Spleen (tissue), 11 donors: Measurements from ENCODE around the gene OR1F1. TPM values are rescaled to one million over a fixed set of nuclear protein-coding genes. Genes with fewer than 3 reads are reported as not detected.

Source experiments
- DNase-seq: peaks from one replicate; pipeline ENCODE4 v3.0.0-alpha.2; 2020
- H3K27ac ChIP-seq, 8 donors: fragments of 200-600 bp; sonication (generic) in 7 of 8; 1 replicate in 4 of 8; 2 replicates in 4 of 8; pipeline versions ENCODE4 v1.5.0 to v1.8.0; 2016 to 2021; ENCODE audit warnings: inconsistent platforms in 4 of 8, mild to moderate bottlenecking in 4 of 8, moderate library complexity in 1 of 8
- H3K27me3 ChIP-seq, 7 donors: fragments of 200-600 bp; sonication (generic) in 6 of 7; replicated peaks in 1 of 7; 1 replicate in 4 of 7; 2 replicates in 3 of 7; pipeline versions ENCODE4 v1.5.0 to v1.8.0; 2016 to 2021; ENCODE audit warnings: inconsistent platforms in 3 of 7, mild to moderate bottlenecking in 1 of 7
- H3K36me3 ChIP-seq, 6 donors: fragments of 200-600 bp; sonication (generic) in 5 of 6; 1 replicate in 4 of 6; 2 replicates in 2 of 6; pipeline versions ENCODE4 v1.5.0 to v1.8.0; 2016 to 2021; ENCODE audit warnings: inconsistent platforms in 2 of 6
- H3K4me1 ChIP-seq, 6 donors: fragments of 200-600 bp; sonication (generic) in 5 of 6; 1 replicate in 3 of 6; 2 replicates in 3 of 6; pipeline versions ENCODE4 v1.5.0 to v1.8.0; 2016 to 2021; ENCODE audit warnings: inconsistent platforms in 3 of 6
- H3K4me3 ChIP-seq, 8 donors: fragments of 200-600 bp; sonication (generic) in 7 of 8; 1 replicate in 4 of 8; 2 replicates in 4 of 8; pipeline versions ENCODE4 v1.5.0 to v1.8.0; 2016 to 2021; ENCODE audit warnings: inconsistent platforms in 4 of 8, mild to moderate bottlenecking in 4 of 8, moderate library complexity in 2 of 8
- H3K9me3 ChIP-seq, 8 donors: fragments of 200-600 bp; sonication (generic) in 7 of 8; 1 replicate in 4 of 8; 2 replicates in 4 of 8; pipeline versions ENCODE4 v1.5.0 to v1.8.0; 2016 to 2021; ENCODE audit warnings: inconsistent platforms in 4 of 8
- POLR2A ChIP-seq, 3 donors: fragments of 450-650 bp; IDR thresholded peaks; one replicate each; pipeline ENCODE4 v1.5.1; 2017; ENCODE audit warnings: antibody characterized with exemption in 3 of 3, mild to moderate bottlenecking in 1 of 3
- POLR2AphosphoS5 ChIP-seq, 3 donors: sonication (generic); formaldehyde crosslinking; IDR thresholded peaks; one replicate each; pipeline ENCODE4 v1.5.1; 2017; ENCODE audit warnings: antibody characterized with exemption in 3 of 3
- WGBS, 5 donors: extraction: QIAGEN DNeasy Blood & Tissue Kit in 3 of 5; methylation state at CpG; one replicate each; pipeline versions ENCODE4 v1.1.5 to v1.1.7; 2013 to 2018; 5-methylcytosine and 5-hydroxymethylcytosine counted together
- intact Hi-C: fragments of 100-400 bp; cut with DNase I; formaldehyde crosslinking; loops from one replicate; pipeline ENCODE4 v1.15.0; 2023; ENCODE audit warnings: low total_unique reads
- polyA plus RNA-seq, 3 donors: library from polyadenylated mRNA; stranded (reverse); fragments of 200-250 nt; gene quantifications; one replicate each; pipeline ENCODE4 v1.2.1, GENCODE V29; 2013
- total RNA-seq, 7 donors: library from RNA; depleted of rRNA in 3 of 7; stranded (reverse); fragments of >200 nt in 3 of 7; fragmentation: NEBNext Ultra II Directional in 4 of 7; extraction: Animal tissue kit (Norgen Biotek cat#: 25700) in 4 of 7; gene quantifications; one replicate each; pipeline versions ENCODE4 v1.1.0 to v1.2.1, GENCODE V29; 2016 to 2021
- TF ChIP-seq, protein P1 (sequence below), 11 experiments: fragments of 200-600 bp in 7 of 11; fragments of 450-650 bp in 4 of 11; sonication (generic) in 4 of 11; IDR thresholded peaks in 8 of 11; conservative IDR thresholded peaks in 3 of 11; 1 replicate in 7 of 11; 2 replicates in 4 of 11; pipeline versions ENCODE4 v1.4.0 to v1.8.0; 2016 to 2021; ENCODE audit warnings: antibody characterized with exemption in 11 of 11, inconsistent platforms in 4 of 11, mild to moderate bottlenecking in 1 of 11
- donor health status: healthy with polysubstance abuse.
- donor health status: DM: no; HTN: no; CAD: no; lungs with moderate emphysema.
- donor health status: DM: no; HTN: no; CAD: no.
- donor health status: Bipolar disorder and iron deficiency.
- donor health status: healthy.
- donor health status: DM: no; HTN: no; CAD: no.
- donor health status: DM: yes; HTN: yes; CAD: no.

OR1F1 gene
- total and polyA plus RNA-seq, 10 donors: not detected

DNA sequence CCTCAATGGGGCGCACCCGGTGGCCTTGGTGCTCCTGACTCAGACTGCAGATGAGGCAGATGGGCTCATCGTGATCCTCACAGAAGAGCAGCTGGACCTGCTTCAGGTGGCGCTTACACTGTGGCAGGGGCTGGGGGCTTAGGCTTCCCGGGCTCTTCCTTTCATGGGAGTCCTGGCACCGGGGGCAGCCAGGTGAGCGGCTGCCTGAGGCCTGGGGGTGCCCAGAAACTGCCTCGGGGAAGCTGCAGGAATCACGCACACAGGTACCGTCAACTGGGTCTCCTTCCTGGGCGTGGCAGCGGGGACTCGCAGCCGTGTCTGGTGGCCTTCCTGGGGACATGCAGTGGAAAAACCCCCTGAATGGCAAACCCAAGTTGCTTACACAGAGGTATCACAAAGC, 61.4 kb downstream of the OR1F1 start:
- peaks cover 0 to 14% (median 0%) of the 10 kb centered on the region in 7 donors for H3K27me3 ChIP-seq
- WGBS, 5 donors: 75 to 87% (median 83%) methylated on average over 9 to 14 of the region's 14 CpGs
- TF ChIP-seq, protein P1, sequence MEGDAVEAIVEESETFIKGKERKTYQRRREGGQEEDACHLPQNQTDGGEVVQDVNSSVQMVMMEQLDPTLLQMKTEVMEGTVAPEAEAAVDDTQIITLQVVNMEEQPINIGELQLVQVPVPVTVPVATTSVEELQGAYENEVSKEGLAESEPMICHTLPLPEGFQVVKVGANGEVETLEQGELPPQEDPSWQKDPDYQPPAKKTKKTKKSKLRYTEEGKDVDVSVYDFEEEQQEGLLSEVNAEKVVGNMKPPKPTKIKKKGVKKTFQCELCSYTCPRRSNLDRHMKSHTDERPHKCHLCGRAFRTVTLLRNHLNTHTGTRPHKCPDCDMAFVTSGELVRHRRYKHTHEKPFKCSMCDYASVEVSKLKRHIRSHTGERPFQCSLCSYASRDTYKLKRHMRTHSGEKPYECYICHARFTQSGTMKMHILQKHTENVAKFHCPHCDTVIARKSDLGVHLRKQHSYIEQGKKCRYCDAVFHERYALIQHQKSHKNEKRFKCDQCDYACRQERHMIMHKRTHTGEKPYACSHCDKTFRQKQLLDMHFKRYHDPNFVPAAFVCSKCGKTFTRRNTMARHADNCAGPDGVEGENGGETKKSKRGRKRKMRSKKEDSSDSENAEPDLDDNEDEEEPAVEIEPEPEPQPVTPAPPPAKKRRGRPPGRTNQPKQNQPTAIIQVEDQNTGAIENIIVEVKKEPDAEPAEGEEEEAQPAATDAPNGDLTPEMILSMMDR (IDR thresholded peaks at IDR 0.05 in 8 of 11, conservative IDR thresholded peaks at IDR 0.05 in 3 of 11): no peak
- TF ChIP-seq POLR2AphosphoS5 (IDR thresholded peaks at IDR 0.05): peak in 1 of 3 donors; percentile 23
- peak; percentile 44 for DNase-seq
- no peak overlapping the region for H3K27ac ChIP-seq
- peaks cover 0 to 28% (median 0%) of the 10 kb centered on the region in 6 donors for H3K4me1 ChIP-seq
- peaks cover 0 to 99% (median 0%) of the 10 kb centered on the region in 6 donors for H3K36me3 ChIP-seq
- no peaks in the 10 kb centered on the region for H3K9me3 ChIP-seq
- H3K4me3 ChIP-seq: no peak overlapping the region
- intact Hi-C loops: no loop called here

DNA sequence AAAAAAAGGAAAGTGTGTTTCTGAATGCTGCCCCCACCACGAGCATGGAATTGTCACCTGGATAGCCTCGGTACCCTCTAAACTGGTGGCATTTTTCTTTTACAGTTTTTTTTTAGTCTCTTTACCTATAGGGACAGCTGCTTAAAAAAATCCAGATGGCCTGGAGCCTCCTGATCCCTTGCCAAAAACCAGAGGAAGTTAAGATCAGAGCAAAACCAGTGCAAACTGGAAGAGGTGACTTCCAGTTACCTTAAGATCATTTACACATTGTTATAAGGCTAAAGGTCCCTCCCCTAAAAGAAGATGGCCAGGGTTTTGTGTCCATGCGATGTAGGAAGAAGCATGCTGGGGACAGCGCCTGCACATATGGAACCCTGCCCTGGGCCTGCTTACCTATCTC, 65.0 kb downstream of the OR1F1 start:
- Histone ChIP-seq H3K9me3 (no peaks in the 10 kb centered on the region), H3K27ac (peak overlapping the region in 1 of 8 donors; percentile 13), H3K36me3 (peaks cover 0 to 70% (median 0%) of the 10 kb centered on the region in 6 donors), H3K4me1 (peaks cover 0 to 50% (median 0%) of the 10 kb centered on the region in 6 donors), H3K4me3 (peak overlapping the region in 2 of 8 donors; percentile 17 to 48), H3K27me3 (peaks cover 0 to 30% (median 0%) of the 10 kb centered on the region in 7 donors)
- 76 to 92% (median 83%) methylated on average over 4 of the region's 4 CpGs for WGBS, 5 donors
- TF ChIP-seq POLR2AphosphoS5 (IDR thresholded peaks at IDR 0.05) (no peak), POLR2A (IDR thresholded peaks at IDR 0.05) (no peak)
- TF ChIP-seq, protein P1 (IDR thresholded peaks at IDR 0.05 in 8 of 11, conservative IDR thresholded peaks at IDR 0.05 in 3 of 11): no peak
- intact Hi-C loops: no loop called here
- DNase-seq: no peak

DNA sequence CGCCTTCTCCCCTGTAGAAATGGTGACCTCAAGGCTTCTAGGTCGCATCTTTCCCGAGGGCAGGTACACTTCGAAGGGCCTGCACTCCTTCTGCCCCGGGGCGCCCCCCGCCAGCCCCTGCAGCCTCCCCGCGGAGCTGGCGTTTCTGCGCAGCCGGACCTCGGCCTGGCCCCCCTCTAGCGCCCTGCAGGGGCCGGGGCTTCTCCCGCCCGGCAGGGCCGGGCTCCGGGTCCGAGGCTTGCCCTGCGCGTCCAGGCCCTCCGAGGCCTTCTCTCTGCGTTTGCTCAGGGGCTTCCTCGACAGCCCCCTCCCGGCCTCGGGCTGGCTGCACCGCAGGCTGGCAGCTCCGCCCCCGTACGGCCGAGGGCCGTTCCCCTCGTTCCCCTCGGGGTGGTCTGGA, 66.3 kb downstream of the OR1F1 start:
- H3K4me1 ChIP-seq: peaks cover 0 to 58% (median 0%) of the 10 kb centered on the region in 6 donors
- no peak for DNase-seq

More for the DNA sequence above, 66.3 kb downstream of the OR1F1 start:
- TF ChIP-seq POLR2AphosphoS5 (IDR thresholded peaks at IDR 0.05) (no peak), POLR2A (IDR thresholded peaks at IDR 0.05) (no peak)
- TF ChIP-seq, protein P1 (IDR thresholded peaks at IDR 0.05 in 8 of 11, conservative IDR thresholded peaks at IDR 0.05 in 3 of 11): no peak
- Histone ChIP-seq H3K36me3 (peaks cover 0 to 56% (median 0%) of the 10 kb centered on the region in 6 donors), H3K4me3 (peak overlapping the region in 3 of 8 donors; percentile 42 to 60 (median 48)), H3K27me3 (peaks cover 0 to 36% (median 0%) of the 10 kb centered on the region in 7 donors), H3K27ac (no peak overlapping the region), H3K9me3 (no peaks in the 10 kb centered on the region)
- 50 to 64% (median 52%) methylated on average over 29 to 35 of the region's 35 CpGs for WGBS, 5 donors
- intact Hi-C loops: no loop called here

Other genes starting within 250 kb of the OR1F1 start
- gene KREMEN2, start 223.9 kb upstream of the OR1F1 start, total RNA-seq: 1 to 10 TPM in 1 of 7 donors, under 1 TPM in 1, not detected in 5; 0.40 to 1.0 TPM
- 1 to 10 TPM in 1 of 3 donors, under 1 TPM in 2; 0.41 to 1.2 (median 0.42) TPM for gene KREMEN2, start 223.9 kb upstream of the OR1F1 start, polyA plus RNA-seq
- gene PAQR4, start 218.9 kb upstream of the OR1F1 start, total RNA-seq: 1 to 10 TPM; 3.3 to 9.0 (median 6.4) TPM
- gene PAQR4, start 218.9 kb upstream of the OR1F1 start, polyA plus RNA-seq: 1 to 10 TPM; 2.1 to 7.1 (median 6.3) TPM
- gene PKMYT1, start 207.8 kb upstream of the OR1F1 start, total RNA-seq: 1 to 10 TPM; 3.3 to 9.6 (median 5.6) TPM
- gene PKMYT1, start 207.8 kb upstream of the OR1F1 start, polyA plus RNA-seq: 10 to 100 TPM in 1 of 3 donors, 1 to 10 TPM in 2; 3.9 to 11.3 (median 6.8) TPM
- 1 to 10 TPM in 2 of 7 donors, under 1 TPM in 5; 0.24 to 1.7 (median 0.56) TPM for gene CLDN9, start 175.3 kb upstream of the OR1F1 start, total RNA-seq
- gene CLDN9, start 175.3 kb upstream of the OR1F1 start, polyA plus RNA-seq: under 1 TPM; 0.06 to 0.37 (median 0.16) TPM
- not detected for gene CLDN6, start 170.0 kb upstream of the OR1F1 start, total RNA-seq
- gene CLDN6, start 170.0 kb upstream of the OR1F1 start, polyA plus RNA-seq: not detected
- 10 to 100 TPM in 3 of 7 donors, 1 to 10 TPM in 4; 2.0 to 26.1 (median 7.5) TPM for gene TNFRSF12A, start 167.8 kb upstream of the OR1F1 start, total RNA-seq
- 10 to 100 TPM in 1 of 3 donors, 1 to 10 TPM in 2; 7.7 to 16.5 (median 8.3) TPM for gene TNFRSF12A, start 167.8 kb upstream of the OR1F1 start, polyA plus RNA-seq
- gene HCFC1R1, start 164.3 kb upstream of the OR1F1 start, total RNA-seq: 10 to 100 TPM; 15.5 to 30.8 (median 21.6) TPM
- 10 to 100 TPM; 60.5 to 74.5 (median 62.8) TPM for gene HCFC1R1, start 164.3 kb upstream of the OR1F1 start, polyA plus RNA-seq
- 10 to 100 TPM; 19.3 to 30.4 (median 26.3) TPM for gene THOC6, start 164.2 kb upstream of the OR1F1 start, total RNA-seq
- gene THOC6, start 164.2 kb upstream of the OR1F1 start, polyA plus RNA-seq: 10 to 100 TPM; 40.7 to 57.2 (median 41.0) TPM
- under 1 TPM in 4 of 7 donors, not detected in 3; 0.30 to 0.77 (median 0.32) TPM for gene BICDL2, start 151.3 kb upstream of the OR1F1 start, total RNA-seq
- under 1 TPM; 0.03 to 0.22 (median 0.15) TPM for gene BICDL2, start 151.3 kb upstream of the OR1F1 start, polyA plus RNA-seq
- gene MMP25, start 141.6 kb upstream of the OR1F1 start, total RNA-seq: 100 to 1,000 TPM in 4 of 7 donors, 10 to 100 TPM in 3; 24.3 to 282 (median 113) TPM
- 10 to 100 TPM in 2 of 3 donors, 1 to 10 TPM in 1; 2.7 to 45.0 (median 41.9) TPM for gene MMP25, start 141.6 kb upstream of the OR1F1 start, polyA plus RNA-seq
- gene IL32, start 122.6 kb upstream of the OR1F1 start, total RNA-seq: 100 to 1,000 TPM; 171 to 414 (median 309) TPM
- gene IL32, start 122.6 kb upstream of the OR1F1 start, polyA plus RNA-seq: 100 to 1,000 TPM; 256 to 624 (median 277) TPM
- under 1 TPM in 1 of 7 donors, not detected in 6; 0.85 TPM for gene ZSCAN10, start 88.9 kb upstream of the OR1F1 start, total RNA-seq
- gene ZSCAN10, start 88.9 kb upstream of the OR1F1 start, polyA plus RNA-seq: under 1 TPM in 2 of 3 donors, not detected in 1; 0.02 to 0.06 TPM
- 10 to 100 TPM in 1 of 7 donors, 1 to 10 TPM in 6; 4.1 to 10.4 (median 5.3) TPM for gene ZNF205, start 75.6 kb upstream of the OR1F1 start, total RNA-seq
- gene ZNF205, start 75.6 kb upstream of the OR1F1 start, polyA plus RNA-seq: 10 to 100 TPM in 1 of 3 donors, 1 to 10 TPM in 2; 3.5 to 14.2 (median 6.9) TPM
- 10 to 100 TPM in 1 of 7 donors, 1 to 10 TPM in 6; 6.8 to 11.4 (median 7.9) TPM for gene ZNF213, start 53.2 kb upstream of the OR1F1 start, total RNA-seq
- 1 to 10 TPM; 2.4 to 5.9 (median 2.9) TPM for gene ZNF213, start 53.2 kb upstream of the OR1F1 start, polyA plus RNA-seq
- gene ZNF200, start 47.0 kb downstream of the OR1F1 start, total RNA-seq: 10 to 100 TPM; 14.2 to 24.4 (median 15.4) TPM
- 1 to 10 TPM; 4.2 to 6.3 (median 4.8) TPM for gene ZNF200, start 47.0 kb downstream of the OR1F1 start, polyA plus RNA-seq
- 10 to 100 TPM; 14.9 to 61.1 (median 28.0) TPM for gene MEFV, start 68.4 kb downstream of the OR1F1 start, total RNA-seq
- 1 to 10 TPM in 2 of 3 donors, under 1 TPM in 1; 0.39 to 3.7 (median 1.2) TPM for gene MEFV, start 68.4 kb downstream of the OR1F1 start, polyA plus RNA-seq
- gene ZNF263, start 95.3 kb downstream of the OR1F1 start, total RNA-seq: 10 to 100 TPM; 27.8 to 51.9 (median 39.1) TPM
- gene ZNF263, start 95.3 kb downstream of the OR1F1 start, polyA plus RNA-seq: 10 to 100 TPM; 16.0 to 21.6 (median 19.8) TPM
- 10 to 100 TPM in 2 of 7 donors, 1 to 10 TPM in 5; 5.8 to 12.0 (median 9.2) TPM for gene TIGD7, start 117.2 kb downstream of the OR1F1 start, total RNA-seq
- gene TIGD7, start 117.2 kb downstream of the OR1F1 start, polyA plus RNA-seq: 1 to 10 TPM; 3.6 to 3.8 (median 3.7) TPM
- 10 to 100 TPM; 29.7 to 48.2 (median 42.5) TPM for gene ZNF75A, start 117.3 kb downstream of the OR1F1 start, total RNA-seq
- 10 to 100 TPM; 17.1 to 30.1 (median 24.2) TPM for gene ZNF75A, start 117.3 kb downstream of the OR1F1 start, polyA plus RNA-seq
- gene OR2C1, start 167.7 kb downstream of the OR1F1 start, total RNA-seq: under 1 TPM in 3 of 7 donors, not detected in 4; 0.33 to 0.60 (median 0.37) TPM
- under 1 TPM in 2 of 3 donors, not detected in 1; 0.08 to 0.22 TPM for gene OR2C1, start 167.7 kb downstream of the OR1F1 start, polyA plus RNA-seq
- 10 to 100 TPM; 11.4 to 20.7 (median 17.4) TPM for gene ZSCAN32, start 212.8 kb downstream of the OR1F1 start, total RNA-seq
- gene ZSCAN32, start 212.8 kb downstream of the OR1F1 start, polyA plus RNA-seq: 1 to 10 TPM; 8.5 to 9.8 (median 9.7) TPM
- gene ZNF174, start 213.0 kb downstream of the OR1F1 start, total RNA-seq: 10 to 100 TPM in 5 of 7 donors, 1 to 10 TPM in 2; 8.1 to 16.1 (median 12.5) TPM
- 1 to 10 TPM; 3.0 to 5.9 (median 5.6) TPM for gene ZNF174, start 213.0 kb downstream of the OR1F1 start, polyA plus RNA-seq